D721Med (cell line): ENCODE results near the gene LRRC53.

Experiments used
- DNase-seq: peaks from one replicate; pipeline ENCODE4 v3.0.0; 2011; ENCODE audit warnings: low spot score; ENCODE audit not compliant: insufficient read length
- FAIRE-seq: peaks from 2 replicates; lab custom pipeline; 2011; peaks lifted over from hg19 to GRCh38; lab: Jason Lieb, UNC
- CTCF ChIP-seq: IDR thresholded peaks from 2 replicates; pipeline ENCODE4 v1.5.1; 2012; ENCODE audit warnings: mild to moderate bottlenecking, control low read depth; ENCODE audit not compliant: insufficient read depth; ENCODE audit errors: missing control alignments

The LRRC53 gene

GRCh38 chr1:74512170-74512915 is at the start of gene LRRC53:
TSS of gene LRRC53 (minus strand) at chr1:74512611. CDS start at chr1:74483349, 29,262 bp downstream.
- TF ChIP-seq CTCF = no peak
- FAIRE-seq (no peak), DNase-seq (no peak)

- no peak for TF ChIP-seq CTCF
- no peak for DNase-seq
- FAIRE-seq = no peak
Observed at GRCh38 chr1:74549932-74550331, 37.5 kb upstream of the LRRC53 start.

GRCh38 chr1:74548961-74549750 is 36.7 kb upstream of the LRRC53 start:
- no peak for DNase-seq
- TF ChIP-seq CTCF = no peak
- FAIRE-seq = no peak

GRCh38 chr1:74545821-74546220 is 33.4 kb upstream of the LRRC53 start:
- DNase-seq (no peak), FAIRE-seq (no peak)
- TF ChIP-seq CTCF = no peak

GRCh38 chr1:74534241-74534640 is 21.8 kb upstream of the LRRC53 start:
- DNase-seq (no peak), FAIRE-seq (no peak)
- TF ChIP-seq CTCF = no peak

GRCh38 chr1:74531796-74532195 is 19.4 kb upstream of the LRRC53 start:
- TF ChIP-seq CTCF = no peak
- DNase-seq (no peak), FAIRE-seq (no peak)
